Sigmoid colon (tissue), 4 donors: ENCODE measurements around the gene PPP1R12A.

Experiments
- CTCF ChIP-seq, 4 experiments: fragments of 450-650 bp in 3 of 4; fragments of 200-600 bp in 1 of 4; IDR thresholded peaks; one replicate each; pipeline ENCODE4 v1.5.1; 2016 to 2019; ENCODE audit warnings: antibody characterized with exemption in 4 of 4, mild to moderate bottlenecking in 3 of 4, moderate library complexity in 2 of 4
- EP300 ChIP-seq, 4 donors: sonication (generic); formaldehyde crosslinking; IDR thresholded peaks; one replicate each; pipeline ENCODE4 v1.6.1; 2017; ENCODE audit warnings: antibody characterized with exemption in 4 of 4
- POLR2A ChIP-seq, 2 donors: fragments of 450-650 bp; IDR thresholded peaks; one replicate each; pipeline ENCODE4 v1.6.1; 2016; ENCODE audit warnings: antibody characterized with exemption in 2 of 2, mild to moderate bottlenecking in 2 of 2, moderate library complexity in 2 of 2

- TF ChIP-seq POLR2A (IDR thresholded peaks at IDR 0.05), result no peak
- no peak for TF ChIP-seq CTCF (IDR thresholded peaks at IDR 0.05)
- TF ChIP-seq EP300 (IDR thresholded peaks at IDR 0.05), result no peak
These were observed 37.3 kb downstream of the PPP1R12A start for GRCh38 chr12:79897617-79898016.
